GM21529 (cell line): ENCODE results near the gene IL22RA2.

Experiments used
- ATAC-seq: cut with Tn5 transposase; IDR thresholded peaks from one replicate; pipeline ENCODE4 v1.9.1; 2021; ENCODE audit not compliant: unreplicated experiment

Gene IL22RA2

DNA sequence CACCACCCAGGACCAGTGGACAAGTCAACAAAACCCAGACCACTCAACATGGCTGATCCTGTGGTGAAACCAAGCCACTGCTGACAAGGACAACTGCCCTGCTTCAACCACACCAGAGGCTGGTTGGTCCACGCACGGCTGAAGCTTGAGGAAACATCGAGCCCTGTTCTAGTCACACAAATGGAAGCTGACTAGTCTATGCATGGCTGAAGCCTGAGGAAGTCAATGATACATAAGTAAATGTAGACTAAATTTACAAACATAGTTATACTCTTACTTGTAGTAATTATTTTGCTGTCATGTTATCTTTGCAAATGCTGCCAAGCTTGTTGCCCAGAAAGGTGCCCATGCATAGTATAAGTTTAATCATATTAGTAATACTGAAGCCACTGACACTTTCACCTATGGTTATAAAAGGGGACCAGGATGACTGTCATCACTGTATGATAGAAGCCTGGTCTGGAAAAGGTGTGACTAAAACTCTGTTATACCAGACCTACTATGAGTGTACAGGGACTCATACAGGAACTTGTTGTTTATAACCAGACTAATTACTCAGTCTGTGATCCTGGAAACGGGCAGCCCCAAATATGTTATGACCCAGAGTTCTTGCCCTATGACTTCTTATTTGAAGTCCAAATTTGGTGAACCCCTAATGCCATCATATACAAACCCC is 5.6 kb downstream of the IL22RA2 start:
- ATAC-seq: no peak

DNA sequence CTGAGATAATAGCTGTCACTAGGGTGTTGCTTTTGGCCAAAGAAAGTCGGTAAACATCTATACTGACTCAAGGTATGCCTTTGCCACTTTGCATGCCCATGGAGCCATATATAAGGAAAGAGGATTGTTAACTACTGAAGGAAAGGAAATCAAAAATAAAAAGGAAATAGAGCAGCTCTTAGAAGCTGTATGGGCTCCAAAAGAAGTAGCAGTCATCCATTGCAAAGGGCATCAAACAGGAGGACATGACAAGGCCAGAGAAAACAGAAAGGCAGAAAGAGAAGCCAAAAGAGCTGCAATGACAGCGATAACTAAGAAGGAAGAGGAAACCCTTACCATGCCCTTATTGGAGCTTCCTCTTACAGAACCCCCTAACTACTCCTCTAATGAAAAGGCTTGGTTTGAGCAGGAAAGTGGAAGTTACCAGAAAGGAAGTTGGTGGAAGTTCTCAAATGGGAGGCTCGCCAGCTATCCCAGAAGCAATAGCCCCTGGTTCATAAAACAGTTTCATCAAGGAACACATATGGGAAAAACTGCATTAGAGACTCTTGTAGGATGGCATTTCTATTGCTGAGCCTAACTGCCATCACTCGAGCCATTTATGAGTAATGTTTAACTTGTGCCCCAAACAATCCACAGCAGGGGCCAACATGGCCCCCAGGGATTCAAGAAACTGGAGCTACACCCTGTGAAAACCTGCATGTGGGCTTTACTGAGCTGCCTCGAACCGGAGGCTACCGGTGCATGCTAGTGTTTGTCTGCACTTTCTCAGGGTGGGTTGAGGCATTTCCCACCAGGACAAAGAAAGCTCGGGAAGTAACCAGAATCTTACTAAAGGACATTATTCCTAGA is 7.0 kb downstream of the IL22RA2 start:
- no peak for ATAC-seq

DNA sequence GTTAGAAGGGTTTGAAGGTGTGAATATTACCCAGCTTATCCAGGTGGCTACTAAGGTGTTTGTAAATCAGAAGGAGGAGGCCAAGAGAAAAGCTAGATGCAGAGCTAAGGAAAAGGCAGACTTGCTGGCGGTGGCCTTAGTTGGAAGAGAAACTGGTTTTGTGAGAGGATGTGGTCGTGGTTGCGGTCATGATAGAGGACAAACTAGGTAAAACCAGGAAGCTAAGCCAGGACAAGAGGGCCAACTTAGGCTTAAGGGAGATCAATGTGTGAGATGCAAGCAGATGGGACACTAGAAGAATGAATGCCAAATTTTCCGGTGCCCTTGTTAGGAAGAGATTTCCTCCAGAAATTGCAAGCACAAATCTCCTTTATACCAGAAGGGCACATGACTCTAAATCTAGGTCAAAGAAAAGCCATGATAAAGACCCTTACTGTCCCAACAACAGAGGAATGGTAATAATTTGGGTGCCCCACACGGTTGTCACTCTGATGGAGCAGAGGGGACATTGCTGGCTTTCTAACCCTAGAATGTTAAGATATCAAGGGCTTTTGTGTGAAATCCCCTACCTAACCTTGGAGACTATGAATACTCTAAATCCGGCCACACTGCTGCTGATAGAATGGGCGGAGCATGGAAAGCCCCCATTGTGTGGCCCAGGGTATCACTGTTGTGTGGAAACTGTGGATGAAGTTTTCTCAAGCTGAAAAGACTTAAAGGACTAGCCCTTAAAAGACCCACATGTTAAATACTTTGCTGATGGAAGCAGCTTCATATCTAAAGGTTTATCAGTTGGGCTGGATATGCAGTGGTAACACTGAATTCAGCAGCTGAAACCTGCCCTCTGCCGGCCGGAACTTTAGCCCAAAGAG is 7.8 kb downstream of the IL22RA2 start:
- peak; percentile 68 for ATAC-seq

DNA sequence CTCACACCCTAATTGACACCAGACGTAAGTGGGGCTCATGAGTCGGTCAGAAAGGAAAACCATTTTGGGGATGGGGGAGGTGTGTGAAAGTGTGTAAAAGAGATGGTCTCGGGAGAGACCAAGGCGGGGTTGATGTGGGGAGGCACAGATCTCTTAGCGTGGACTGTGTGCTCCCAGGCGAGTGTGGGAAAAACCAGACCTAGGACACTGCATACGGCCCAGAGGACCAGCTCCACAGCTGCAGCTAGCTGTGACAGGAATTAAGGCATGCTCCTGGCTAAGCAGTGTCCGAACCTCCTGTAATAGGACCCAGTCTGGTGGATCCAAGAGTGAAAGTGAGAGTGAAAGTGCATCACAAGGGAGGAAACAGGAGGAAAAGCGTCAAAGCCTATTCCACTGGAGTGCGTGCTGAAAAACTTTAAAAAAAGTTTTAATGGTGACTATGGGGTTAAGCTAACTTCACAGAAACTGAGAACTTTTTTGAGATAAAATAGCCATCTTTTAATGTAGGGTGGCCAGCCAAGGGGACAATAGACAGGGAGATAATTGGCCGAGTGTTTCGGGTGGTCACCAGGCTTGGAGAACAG is 9.6 kb downstream of the IL22RA2 start:
- ATAC-seq: no peak

DNA sequence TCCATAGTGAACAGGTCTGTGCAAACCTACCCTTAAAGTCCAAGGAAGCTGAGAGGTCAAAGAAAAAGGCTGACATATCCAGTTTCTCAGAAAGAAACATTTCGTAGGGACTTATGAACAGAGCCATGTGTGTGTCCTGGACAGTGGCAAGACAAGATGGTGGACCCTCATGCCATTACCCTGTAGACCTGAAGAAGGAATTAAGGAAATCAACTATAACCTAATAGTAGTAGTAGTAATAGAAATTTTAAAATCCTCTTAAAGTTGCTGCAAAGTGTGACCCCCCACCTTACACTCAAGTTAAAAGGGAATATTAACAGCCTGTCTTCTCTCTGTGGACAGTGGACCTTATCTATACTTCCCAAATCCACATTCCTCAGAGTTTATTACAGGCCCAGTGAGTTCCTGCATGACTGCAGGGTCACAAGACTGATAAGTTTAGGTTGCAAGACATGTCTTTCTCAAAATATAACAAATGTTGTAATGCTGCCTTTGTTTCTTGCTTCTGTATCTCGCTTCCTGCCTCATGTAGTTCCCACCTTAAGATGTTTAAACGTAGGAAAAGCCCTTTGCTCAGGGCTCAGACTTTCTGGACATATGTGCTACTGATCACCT is 10.6 kb downstream of the IL22RA2 start:
- no peak for ATAC-seq

DNA sequence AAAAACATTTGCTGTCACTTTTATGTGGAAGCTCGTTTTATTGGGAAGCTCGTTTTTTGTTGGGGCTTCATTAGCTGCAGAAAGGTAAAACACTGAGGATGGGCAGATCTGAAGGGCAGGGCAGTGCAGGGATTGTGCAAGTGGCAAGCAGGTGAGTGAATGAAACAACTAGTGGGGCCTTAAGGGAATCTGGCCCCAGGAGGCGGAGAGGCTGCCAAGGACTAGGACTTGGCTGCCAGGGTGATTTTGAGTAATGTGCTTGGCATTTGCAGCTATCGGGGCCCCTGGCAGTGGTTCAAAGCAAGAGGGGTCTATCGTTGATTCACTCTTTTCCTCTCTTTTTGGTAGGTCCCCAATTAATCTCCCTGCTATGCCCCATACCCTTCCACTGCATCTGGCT is 11.5 kb downstream of the IL22RA2 start:
- ATAC-seq: no peak

DNA sequence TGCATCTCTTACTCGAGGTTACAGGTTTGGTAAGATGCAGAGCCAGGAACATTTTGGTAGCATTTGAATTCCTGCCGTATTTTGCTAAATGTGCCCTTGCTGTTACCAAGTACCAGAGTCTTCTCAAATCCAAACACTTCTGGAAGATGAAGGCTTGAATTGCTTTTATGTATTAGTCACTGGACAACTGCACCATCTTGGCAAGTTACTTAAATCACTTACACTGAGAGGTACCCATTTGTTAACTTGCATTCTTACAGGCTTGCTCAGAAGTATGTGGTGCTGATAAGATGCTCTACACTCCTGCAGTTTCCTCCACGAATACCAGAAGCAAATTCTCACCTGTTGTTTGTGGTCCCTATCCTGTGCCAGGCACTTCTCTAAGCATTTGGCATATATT is 12.7 kb downstream of the IL22RA2 start:
- ATAC-seq: no peak

DNA sequence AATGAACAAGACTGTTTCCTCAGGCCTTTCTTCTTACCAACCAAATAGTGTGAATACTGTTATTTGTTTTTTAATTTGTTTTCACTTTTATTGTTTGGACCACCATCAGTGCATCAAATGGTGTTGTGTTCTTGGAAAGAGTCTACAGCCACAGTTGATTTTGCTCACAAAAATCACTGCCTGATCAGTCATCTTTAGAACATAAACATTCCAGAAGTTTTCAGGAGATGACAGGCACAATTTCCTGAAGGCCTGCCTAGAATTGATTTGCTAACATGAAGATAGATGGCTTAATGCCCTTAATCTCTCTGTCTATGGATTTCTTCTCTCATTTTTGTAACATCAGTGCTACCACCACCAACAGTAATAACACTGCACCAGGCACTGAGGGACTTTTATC is 13.5 kb downstream of the IL22RA2 start:
- ATAC-seq: no peak

DNA sequence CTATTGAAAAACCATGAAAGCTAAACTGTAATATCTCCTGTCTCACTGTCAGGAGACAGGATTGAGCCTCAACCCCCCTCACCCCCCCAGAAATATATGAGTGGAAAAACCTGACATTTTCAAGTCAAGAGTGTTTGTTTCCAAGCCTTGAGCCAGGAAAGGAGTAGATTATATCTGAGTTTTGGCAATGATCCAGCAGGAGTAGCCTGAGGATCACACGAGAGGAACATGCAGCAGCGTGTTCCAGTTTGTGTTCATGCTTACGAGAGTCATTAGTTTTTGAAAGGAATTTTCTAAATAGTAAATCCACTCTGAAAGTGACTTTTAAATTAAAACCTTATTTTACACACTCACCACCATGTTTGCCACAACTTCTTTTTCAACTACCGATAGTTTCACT is 15.8 kb downstream of the IL22RA2 start:
- no peak for ATAC-seq

DNA sequence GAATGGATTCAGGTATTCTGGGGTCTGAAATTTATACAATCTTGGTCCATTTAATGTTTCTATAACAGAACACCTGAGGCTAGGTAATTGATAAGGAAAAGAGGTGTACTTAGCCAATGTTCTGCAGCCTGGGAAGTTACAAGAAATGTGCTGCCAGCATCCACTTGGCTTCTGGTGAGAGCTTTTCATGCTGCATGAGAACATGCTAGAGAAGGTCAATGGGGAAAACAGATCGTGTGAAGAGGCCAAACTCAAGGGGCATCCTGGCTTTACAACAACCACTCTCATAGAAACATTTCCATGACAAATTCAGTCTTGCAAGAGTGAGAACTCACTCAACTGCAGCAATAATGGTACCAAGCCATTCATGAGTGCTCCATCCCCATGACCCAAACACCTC is 16.8 kb downstream of the IL22RA2 start:
- ATAC-seq: no peak

DNA sequence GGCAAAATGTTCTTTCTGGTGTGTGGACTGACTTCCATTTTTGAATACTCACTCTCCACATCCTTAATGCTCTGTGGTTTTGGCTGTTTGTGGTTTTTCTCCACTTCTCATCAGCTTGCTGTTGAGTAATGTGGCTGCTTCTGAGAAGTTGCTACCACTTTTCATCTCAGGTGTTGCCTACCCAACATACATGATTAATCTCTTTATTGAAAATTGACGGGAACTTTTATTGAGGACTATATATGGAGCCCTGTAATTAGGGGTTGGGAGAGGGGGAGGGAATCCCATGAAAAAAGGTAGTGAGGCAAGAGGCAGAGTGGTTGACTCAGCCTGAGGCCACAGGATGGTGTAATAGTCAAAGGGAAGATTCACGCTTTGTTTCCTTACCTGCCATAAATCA is 17.6 kb downstream of the IL22RA2 start:
- ATAC-seq: no peak

DNA sequence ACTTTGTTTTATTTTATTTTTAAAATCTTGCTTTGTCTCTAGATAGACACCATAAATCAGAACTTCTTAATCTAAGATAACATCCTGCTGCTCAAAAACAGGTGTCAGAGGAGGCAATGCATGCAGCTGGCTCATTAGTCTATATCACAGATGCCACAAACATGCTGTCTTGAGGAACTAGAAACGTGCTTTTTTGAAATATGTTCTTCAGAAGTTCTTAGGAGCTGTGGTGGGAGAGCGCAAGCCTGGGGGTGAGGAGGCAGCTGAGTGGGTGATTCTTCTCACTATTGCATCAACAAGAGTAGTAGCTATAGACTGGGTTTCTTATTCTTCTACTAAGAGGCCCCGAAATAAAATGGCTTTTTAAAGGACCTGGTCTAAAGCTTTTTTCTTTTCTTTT is 23.4 kb downstream of the IL22RA2 start:
- ATAC-seq: no peak

DNA sequence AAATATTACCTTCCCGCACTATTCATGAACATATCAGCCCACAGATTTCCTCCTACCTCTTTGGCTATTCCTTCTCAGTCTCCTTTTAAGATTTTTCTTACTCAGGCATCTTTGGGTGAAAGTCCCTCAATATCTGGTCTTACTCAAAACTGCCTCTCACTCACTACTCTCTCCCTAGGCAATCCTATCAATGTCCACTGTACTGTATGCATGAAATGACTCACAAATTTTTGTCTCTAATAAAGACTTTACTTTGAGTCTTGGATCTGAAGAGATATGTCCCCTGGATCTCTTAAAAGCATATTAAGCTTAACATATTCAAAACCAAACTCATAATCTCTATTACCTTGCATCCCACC is 24.4 kb downstream of the IL22RA2 start:
- no peak for ATAC-seq

DNA sequence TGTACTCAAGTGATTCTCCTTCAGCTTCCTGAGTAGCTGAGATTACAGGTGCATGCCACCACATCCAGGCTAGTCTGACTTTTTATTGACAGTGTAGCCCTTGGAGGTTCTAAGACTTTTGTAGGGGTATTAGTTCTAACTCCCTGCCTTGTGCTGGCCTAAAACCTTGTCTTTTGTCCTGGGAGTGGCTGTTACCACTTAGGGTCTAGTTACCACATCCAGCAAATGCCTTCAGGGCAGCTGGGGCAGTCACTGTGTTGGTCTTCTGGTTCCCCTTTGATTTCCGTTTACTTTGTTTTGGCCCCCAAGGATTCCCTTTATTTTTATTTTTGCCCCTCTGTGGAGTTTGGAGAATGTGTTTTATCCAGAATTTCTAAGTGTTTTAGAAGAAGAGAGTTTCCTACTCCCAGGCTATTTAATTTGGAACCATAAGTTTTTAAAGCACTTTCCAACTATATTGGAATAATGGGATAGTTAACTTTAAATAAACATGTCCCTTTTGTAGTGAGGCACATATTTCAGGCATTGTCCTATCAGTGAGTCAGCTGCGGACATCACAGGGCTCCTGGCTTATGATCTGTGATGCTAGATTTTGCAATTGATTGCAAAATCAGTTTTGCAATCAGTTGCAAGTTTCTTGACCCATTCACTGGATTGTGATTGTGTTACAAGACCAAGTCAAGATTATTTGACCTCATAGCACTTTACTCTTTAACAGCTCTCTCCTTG is 25.0 kb downstream of the IL22RA2 start:
- ATAC-seq: no peak

DNA sequence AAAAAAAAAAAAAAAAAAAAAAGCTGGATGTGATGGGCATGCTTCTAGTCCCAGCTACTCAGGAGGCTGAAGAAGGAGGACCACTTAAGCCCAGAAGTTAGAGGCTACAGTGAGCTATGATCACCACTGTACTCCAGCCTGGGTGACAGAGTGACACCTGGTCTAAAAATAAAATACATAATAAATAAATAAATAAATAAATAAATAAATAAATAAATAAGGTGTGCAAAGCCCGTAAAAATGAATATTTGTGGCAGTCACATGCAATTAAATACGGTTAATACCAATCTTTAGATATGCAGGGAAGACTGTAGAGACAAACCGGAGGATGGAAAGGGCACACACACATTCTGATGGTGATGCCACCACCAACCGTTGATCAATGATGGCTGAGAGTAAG is 26.2 kb downstream of the IL22RA2 start:
- ATAC-seq: no peak

DNA sequence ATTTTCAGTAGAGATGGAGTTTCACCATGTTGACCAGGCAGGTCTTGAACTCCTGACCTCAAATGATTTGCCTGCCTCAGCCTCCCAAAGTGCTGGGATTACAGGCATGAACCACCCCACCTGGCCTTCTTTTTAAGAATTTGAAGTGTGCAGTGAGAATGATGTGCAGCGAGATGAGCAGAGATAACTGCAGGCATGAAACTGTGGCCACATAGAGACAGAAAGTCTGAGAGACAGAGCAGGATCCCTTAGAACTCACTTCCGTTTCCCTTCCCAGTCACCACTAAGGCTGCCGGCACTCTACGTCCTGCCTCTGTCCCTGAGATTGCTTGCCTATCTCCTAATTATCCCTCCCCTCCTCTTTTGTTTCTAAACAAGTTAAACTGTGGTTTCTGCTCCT is 27.2 kb downstream of the IL22RA2 start:
- ATAC-seq: no peak

DNA sequence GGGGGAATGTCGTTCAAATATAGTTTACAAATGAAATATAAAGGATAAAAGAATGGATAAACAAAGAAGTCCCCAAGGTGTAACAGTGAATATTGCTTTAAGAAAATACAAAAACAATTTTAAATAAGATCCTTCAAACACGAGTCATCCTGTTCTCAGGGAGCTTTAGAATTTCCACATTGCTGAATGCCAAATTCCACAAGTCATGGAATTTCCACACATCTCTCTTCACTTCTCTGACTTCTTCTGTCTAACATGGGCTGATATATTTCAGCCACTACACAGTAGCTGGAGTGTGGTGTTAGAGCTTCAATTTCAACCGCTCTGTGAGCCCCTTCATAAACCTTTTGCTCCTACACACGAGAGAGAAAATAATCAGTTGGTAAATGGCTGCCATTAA is 28.0 kb downstream of the IL22RA2 start:
- ATAC-seq: no peak

DNA sequence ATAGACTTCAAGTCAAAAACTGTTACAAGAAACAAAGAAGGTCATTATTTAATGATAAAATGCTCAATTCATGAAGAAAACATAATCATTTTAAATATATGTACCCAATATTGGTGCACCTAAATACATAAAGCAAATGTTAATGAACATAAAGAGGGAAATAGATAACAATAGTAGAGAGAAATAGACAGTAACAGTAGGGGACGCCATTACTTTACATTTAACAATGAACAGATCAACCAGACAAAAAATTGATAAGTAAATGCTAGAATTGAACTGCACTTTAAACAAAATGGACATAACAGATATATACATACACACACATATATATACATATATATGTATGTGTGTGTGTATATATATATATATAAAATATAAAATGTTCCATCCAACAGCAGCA is 37.4 kb downstream of the IL22RA2 start:
- no peak for ATAC-seq

DNA sequence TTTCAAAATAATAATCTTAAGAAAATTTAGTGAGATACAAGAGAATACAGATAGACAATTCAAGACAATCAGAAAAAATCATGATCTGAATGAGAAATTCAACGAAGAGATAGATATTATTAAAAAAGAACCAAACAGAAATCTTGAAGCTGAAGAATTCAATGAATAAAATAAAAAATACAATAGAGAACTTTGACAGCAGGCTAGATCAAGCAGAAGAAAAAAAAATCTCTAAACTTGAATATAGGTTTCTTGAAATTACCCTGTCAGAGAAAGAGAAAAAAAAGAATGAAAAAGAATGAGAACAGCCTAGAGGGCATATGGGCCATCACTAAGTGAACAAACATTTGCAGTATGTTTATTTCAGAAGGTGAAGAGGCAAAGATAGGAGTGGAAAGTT is 39.0 kb downstream of the IL22RA2 start:
- ATAC-seq: no peak

DNA sequence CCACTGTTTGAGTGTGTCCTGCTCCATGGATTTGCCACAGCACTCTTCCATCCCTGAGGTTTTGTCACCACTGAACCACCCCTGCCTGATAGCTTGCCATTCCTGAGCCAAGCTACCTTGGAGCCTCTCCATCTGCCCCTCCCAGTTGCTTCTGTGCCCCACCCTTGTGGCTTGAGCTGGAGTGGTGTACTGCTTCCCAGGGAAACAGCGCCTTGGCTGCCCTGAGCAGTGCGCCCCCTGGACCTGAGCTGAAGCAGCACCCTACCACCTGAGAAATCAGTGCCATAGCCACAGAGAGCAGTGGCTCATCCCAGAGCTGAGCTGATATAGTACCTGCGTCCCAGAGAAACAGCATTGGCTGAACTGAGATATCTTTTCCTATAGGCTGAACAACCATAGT is 40.3 kb downstream of the IL22RA2 start:
- ATAC-seq: no peak
